T-cell (primary cell): Measurements from ENCODE around the gene DKK3. TPM values are rescaled to one million over a fixed set of nuclear protein-coding genes. Genes with fewer than 3 reads are reported as not detected.
A peak's percentile ranks its signal among the peaks of the same experiment; 100 is the strongest.

Experiments
- ATAC-seq, 4 experiments: fragments of 200-7000 bp in 3 of 4; fragments of 150-1000 bp in 1 of 4; cut with Tn5 transposase; replicated peaks in 1 of 4; 1 replicate in 3 of 4; 2 replicates in 1 of 4; pipeline ENCODE4 v1.10.0; 2021; ENCODE audit warnings: moderate library complexity in 3 of 4, mild to moderate bottlenecking in 2 of 4, moderate number of reproducible peaks in 1 of 4
- CTCF ChIA-PET, 2 donors: fragments of 300-600 bp; sonication (Branson Sonifier 250); formaldehyde crosslinking; loops; one replicate each; lab custom pipeline; 2022; ENCODE audit warnings: antibody characterized with exemption in 2 of 2; lab: Charles Lee
- POLR2A ChIA-PET, 2 donors: fragments of 300-600 bp; sonication (Branson Sonifier 250); formaldehyde crosslinking; loops; one replicate each; lab custom pipeline; 2022; ENCODE audit warnings: antibody characterized with exemption in 2 of 2; lab: Charles Lee
- DNase-seq, 35 experiments: peaks; one replicate each; pipeline versions ENCODE4 v3.0.0 to v3.0.0-alpha.2; 2013 to 2023
- H3K27ac ChIP-seq: one replicate; pipeline ENCODE4 v1.5.1; 2013; ENCODE audit warnings: low read length
- H3K27me3 ChIP-seq, 2 experiments: replicated peaks in 1 of 2; 1 replicate in 1 of 2; 2 replicates in 1 of 2; pipeline versions ENCODE4 v1.6.1 to v1.7.0; 2013; ENCODE audit warnings: low read length in 1 of 2, mixed read lengths in 1 of 2; ENCODE audit not compliant: control insufficient read depth in 2 of 2, insufficient read depth in 2 of 2; ENCODE audit errors: extremely low read depth in 1 of 2
- H3K36me3 ChIP-seq, 2 donors: 1 replicate in 1 of 2; 2 replicates in 1 of 2; pipeline versions ENCODE4 v1.6.1 to v1.7.0; 2013; ENCODE audit warnings: low read length in 1 of 2; ENCODE audit not compliant: control insufficient read depth in 2 of 2, insufficient read depth in 1 of 2; ENCODE audit errors: extremely low read depth in 1 of 2
- H3K4me1 ChIP-seq, 2 experiments: 1 replicate in 1 of 2; 2 replicates in 1 of 2; pipeline versions ENCODE4 v1.6.1 to v1.7.0; 2013; ENCODE audit warnings: low read length in 2 of 2, mixed read lengths in 1 of 2; ENCODE audit not compliant: insufficient read depth in 2 of 2, control insufficient read depth in 1 of 2; ENCODE audit errors: extremely low read depth in 1 of 2
- H3K4me3 ChIP-seq, 2 donors: 1 replicate in 1 of 2; 2 replicates in 1 of 2; pipeline versions ENCODE4 v1.5.1 to v1.7.0; 2013; ENCODE audit warnings: mild to moderate bottlenecking in 2 of 2, low read length in 1 of 2, moderate library complexity in 1 of 2; ENCODE audit not compliant: control insufficient read depth in 1 of 2; ENCODE audit errors: extremely low read depth in 1 of 2
- H3K9me3 ChIP-seq: 2 replicates; pipeline ENCODE4 v1.7.0; 2013
- H3K27ac Mint-ChIP-seq, 2 donors: one replicate each; pipeline ENCODE4 v1.8.0; 2020 to 2021; ENCODE audit warnings: mild to moderate bottlenecking in 2 of 2, mixed read lengths in 2 of 2
- H3K27me3 Mint-ChIP-seq, 2 donors: one replicate each; pipeline ENCODE4 v1.8.0; 2021 to 2022; ENCODE audit warnings: mixed read lengths in 2 of 2
- H3K36me3 Mint-ChIP-seq: one replicate; pipeline ENCODE4 v1.8.0; 2021; ENCODE audit warnings: mixed read lengths
- H3K4me1 Mint-ChIP-seq, 3 donors: one replicate each; pipeline ENCODE4 v1.8.0; 2020 to 2022; ENCODE audit warnings: mixed read lengths in 3 of 3, mild to moderate bottlenecking in 1 of 3
- H3K4me3 Mint-ChIP-seq, 3 donors: one replicate each; pipeline ENCODE4 v1.8.0; 2020 to 2022; ENCODE audit warnings: mild to moderate bottlenecking in 3 of 3, mixed read lengths in 3 of 3, moderate library complexity in 3 of 3
- H3K9me3 Mint-ChIP-seq, 3 donors: one replicate each; pipeline ENCODE4 v1.8.0; 2020 to 2022; ENCODE audit warnings: mixed read lengths in 3 of 3
- WGBS: methylation state at CpG from one replicate; pipeline ENCODE4 v1.1.5; 2013; ENCODE audit warnings: missing lambda C conversion rate; ENCODE audit not compliant: insufficient coverage; 5-methylcytosine and 5-hydroxymethylcytosine counted together
- total RNA-seq, 35 experiments: library from RNA in 6 of 35; stranded (reverse) in 6 of 35; fragments of 120-200 nt in 1 of 35; gene quantifications; one replicate each; pipeline versions ENCODE4 v1.2.1 to v1.2.4 and lab custom pipeline; 2013 to 2026

Gene DKK3
- total RNA-seq, 5 donors from 2014 or later (not counting 1 experiment from before 2014, with no cell fraction given) = 1.5 to 8.1 (median 2.7) TPM

DNA sequence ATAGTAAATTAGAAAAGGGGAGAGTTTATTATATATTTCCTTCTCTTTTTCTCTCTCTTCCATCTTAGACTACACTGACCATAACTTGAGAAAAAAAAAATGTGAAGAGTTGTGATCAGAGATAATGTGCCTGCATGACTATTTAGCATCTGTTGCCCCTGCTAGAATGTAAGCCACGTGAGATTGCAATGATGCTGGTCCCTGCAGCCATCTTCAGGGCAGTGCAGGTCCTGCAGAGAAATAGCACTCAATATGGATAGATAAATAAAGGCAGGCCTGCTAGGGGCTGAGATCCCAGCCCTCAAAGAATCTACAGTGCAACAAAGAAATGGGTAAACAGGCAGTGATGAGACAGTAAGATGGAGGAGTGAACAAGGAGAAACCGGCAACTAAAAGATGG is 7.8 kb upstream of the DKK3 start:
- CTCF ChIA-PET = interaction anchor here in 1 of 2 donors (0.6 kb wide), 1 partner anchor 56 kb away, joined by 4 read pairs; no protein-coding TSS in a partner anchor
- POLR2A ChIA-PET = no interaction called here
- Mint-ChIP-seq H3K4me3 (no peak overlapping the region), H3K4me1 (no peaks in the 10 kb centered on the region), H3K9me3 (no peaks in the 10 kb centered on the region), H3K36me3 (no peaks in the 10 kb centered on the region), H3K27ac (no peak overlapping the region), H3K27me3 (peaks cover 15 to 33% of the 10 kb centered on the region in 2 donors)
- Histone ChIP-seq H3K36me3 (no peaks in the 10 kb centered on the region), H3K9me3 (no peaks in the 10 kb centered on the region), H3K27me3 (peaks cover 4 to 10% of the 10 kb centered on the region in 2 experiments), H3K4me1 (no peaks in the 10 kb centered on the region), H3K27ac (no peak overlapping the region), H3K4me3 (no peak overlapping the region)
- DNase-seq = peak in 1 of 35 experiments; percentile 21
- 75% methylated on average over 2 of the region's 2 CpGs for WGBS
- ATAC-seq = no peak

- no peak for DNase-seq
- ChIA-PET CTCF (interaction anchor here in 1 of 2 donors (0.6 kb wide), 1 partner anchor 1163 kb away, joined by 4 read pairs; no protein-coding TSS in a partner anchor), POLR2A (no interaction called here)
- Histone ChIP-seq H3K4me3 (no peak overlapping the region), H3K27ac (no peak overlapping the region), H3K4me1 (no peaks in the 10 kb centered on the region), H3K36me3 (no peaks in the 10 kb centered on the region), H3K9me3 (no peaks in the 10 kb centered on the region), H3K27me3 (peaks cover 4 to 14% of the 10 kb centered on the region in 2 experiments)
- ATAC-seq = no peak
- H3K36me3 Mint-ChIP-seq = no peaks in the 10 kb centered on the region
- no peaks in the 10 kb centered on the region for H3K4me1 Mint-ChIP-seq
- no peaks in the 10 kb centered on the region for H3K9me3 Mint-ChIP-seq
- no peak overlapping the region for H3K4me3 Mint-ChIP-seq
- peaks cover 19 to 39% of the 10 kb centered on the region in 2 donors for H3K27me3 Mint-ChIP-seq
- H3K27ac Mint-ChIP-seq = no peak overlapping the region
Measured at GRCh38 chr11:12015486-12015885, 7.1 kb upstream of the DKK3 start.

DNA sequence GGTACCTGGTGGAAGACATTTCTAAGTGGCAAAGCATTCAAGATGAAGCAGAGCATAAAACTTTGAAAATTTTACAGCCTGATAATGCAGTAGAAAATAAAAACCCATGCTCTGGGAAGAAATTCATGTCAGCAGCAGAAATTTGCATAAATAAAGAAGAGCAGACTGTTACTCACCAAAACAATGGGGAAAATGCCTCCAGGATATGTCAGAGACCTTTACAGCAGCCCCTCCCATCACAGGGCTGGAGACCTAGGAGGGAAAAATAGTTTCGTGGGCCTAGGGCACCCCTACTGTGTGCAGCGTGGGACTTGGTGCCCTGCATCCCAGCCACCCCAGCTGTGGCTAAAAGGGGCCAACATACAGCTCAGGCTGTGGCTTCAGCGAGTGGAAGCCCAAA is 5.4 kb upstream of the DKK3 start:
- WGBS = 70% methylated on average over 3 of the region's 3 CpGs

GRCh38 chr11:12009617-12010321 is 1.3 kb upstream of the DKK3 start:
- H3K4me1 ChIP-seq = peaks cover 0 to 21% of the 10 kb centered on the region in 2 experiments
- 60% methylated on average over 10 of the region's 15 CpGs for WGBS
- no peak for DNase-seq
- no peaks in the 10 kb centered on the region for H3K9me3 ChIP-seq
- Mint-ChIP-seq H3K27me3 (peaks cover 57 to 77% of the 10 kb centered on the region in 2 donors), H3K27ac (no peak overlapping the region), H3K4me1 (peaks cover 5 to 18% (median 17%) of the 10 kb centered on the region in 3 donors), H3K36me3 (no peaks in the 10 kb centered on the region), H3K9me3 (no peaks in the 10 kb centered on the region), H3K4me3 (peak overlapping the region; percentile 65 to 81 (median 66))
- ChIA-PET CTCF (no interaction called here), POLR2A (no interaction called here)
- no peak for ATAC-seq
- no peak overlapping the region for H3K27ac ChIP-seq
- no peak overlapping the region for H3K4me3 ChIP-seq
- no peaks in the 10 kb centered on the region for H3K36me3 ChIP-seq
- peaks cover 4 to 48% of the 10 kb centered on the region in 2 experiments for H3K27me3 ChIP-seq

More for the DNA sequence above, 5.4 kb upstream of the DKK3 start:
- H3K27me3 ChIP-seq = peaks cover 4 to 22% of the 10 kb centered on the region in 2 experiments
- H3K4me1 Mint-ChIP-seq = peaks cover 5 to 7% (median 6%) of the 10 kb centered on the region in 3 donors
- no peak overlapping the region for H3K27ac Mint-ChIP-seq
- H3K27ac ChIP-seq = no peak overlapping the region
- peaks cover 28 to 52% of the 10 kb centered on the region in 2 donors for H3K27me3 Mint-ChIP-seq
- ATAC-seq (no peak), DNase-seq (no peak)
- H3K9me3 ChIP-seq = no peaks in the 10 kb centered on the region
- CTCF ChIA-PET = no interaction called here
- no peak overlapping the region for H3K4me3 ChIP-seq
- no peaks in the 10 kb centered on the region for H3K9me3 Mint-ChIP-seq
- H3K4me1 ChIP-seq = peaks cover 0 to 6% of the 10 kb centered on the region in 2 experiments
- no peaks in the 10 kb centered on the region for H3K36me3 ChIP-seq
- POLR2A ChIA-PET = no interaction called here
- H3K36me3 Mint-ChIP-seq = no peaks in the 10 kb centered on the region
- no peak overlapping the region for H3K4me3 Mint-ChIP-seq

DNA sequence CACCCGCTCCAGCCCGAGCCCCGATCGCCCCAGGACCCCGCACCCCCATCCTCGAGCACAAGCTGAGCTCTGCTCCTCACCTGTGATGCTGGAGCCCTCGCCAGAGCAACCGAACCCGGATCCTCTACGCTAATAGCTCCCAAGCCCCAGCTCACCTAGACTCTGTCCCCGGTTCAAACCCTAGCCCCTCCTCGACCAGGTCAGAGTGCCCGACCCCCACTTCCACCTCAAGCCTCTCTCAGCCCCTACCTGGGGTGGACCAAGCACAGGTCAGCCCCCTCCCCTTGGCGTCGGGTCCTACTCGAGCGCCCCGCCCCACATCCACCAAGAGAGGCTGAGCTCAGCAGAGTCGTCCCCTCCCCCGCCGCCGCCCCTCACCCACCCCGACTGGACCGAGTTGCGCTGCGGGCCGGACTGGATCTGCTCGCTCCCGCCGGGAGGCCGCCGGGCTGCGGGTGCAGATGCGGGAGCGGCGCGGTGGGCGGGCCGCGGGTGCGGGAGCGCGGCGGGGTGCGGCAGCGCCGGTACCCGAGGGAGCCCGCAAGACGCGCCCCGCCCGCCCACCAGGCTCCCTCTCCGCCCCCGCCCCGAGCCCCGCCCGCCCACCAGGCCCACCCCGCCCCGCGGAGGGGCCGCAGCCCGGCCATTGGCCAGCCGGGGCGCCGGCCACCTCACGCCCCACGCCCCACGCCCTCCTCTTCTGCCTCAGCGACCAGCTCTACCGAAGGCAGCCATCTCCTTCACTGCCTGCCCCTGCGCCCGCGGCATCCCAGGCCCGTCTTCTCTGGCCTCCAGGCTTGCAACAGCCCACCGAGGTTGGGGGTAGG is 577 bp upstream of the DKK3 start:
- Mint-ChIP-seq H3K36me3 (no peaks in the 10 kb centered on the region), H3K4me3 (peak overlapping the region; percentile 66 to 81 (median 68)), H3K27ac (no peak overlapping the region), H3K4me1 (peaks cover 5 to 18% (median 17%) of the 10 kb centered on the region in 3 donors), H3K27me3 (peaks cover 59 to 77% of the 10 kb centered on the region in 2 donors), H3K9me3 (no peaks in the 10 kb centered on the region)
- Histone ChIP-seq H3K27me3 (peaks cover 9 to 46% of the 10 kb centered on the region in 2 experiments), H3K4me1 (peaks cover 0 to 21% of the 10 kb centered on the region in 2 experiments), H3K9me3 (no peaks in the 10 kb centered on the region), H3K36me3 (no peaks in the 10 kb centered on the region), H3K27ac (no peak overlapping the region), H3K4me3 (peak overlapping the region; percentile 32 to 58)
- POLR2A ChIA-PET = no interaction called here
- CTCF ChIA-PET = interaction anchor here in 1 of 2 donors (0.6 to 0.7 kb wide), 2 partner anchors 35 to 983 kb away, joined by 3 to 6 read pairs; no protein-coding TSS in a partner anchor
- 2% methylated on average over 42 of the region's 76 CpGs for WGBS
- DNase-seq = peak in 3 of 35 experiments; percentile 1 to 16 (median 7)
- ATAC-seq = peak; percentile 39 to 57 (median 46)

GRCh38 chr11:12007230-12007593 is 1.2 kb downstream of the DKK3 start:
- WGBS = 86% methylated on average over 4 of the region's 5 CpGs
- H3K9me3 Mint-ChIP-seq = no peaks in the 10 kb centered on the region
- POLR2A ChIA-PET = no interaction called here

More at GRCh38 chr11:12007230-12007593, 1.2 kb downstream of the DKK3 start:
- Histone ChIP-seq H3K9me3 (no peaks in the 10 kb centered on the region), H3K27me3 (peaks cover 9 to 46% of the 10 kb centered on the region in 2 experiments), H3K4me3 (no peak overlapping the region), H3K36me3 (no peaks in the 10 kb centered on the region), H3K4me1 (peaks cover 0 to 21% of the 10 kb centered on the region in 2 experiments), H3K27ac (no peak overlapping the region)
- H3K36me3 Mint-ChIP-seq = no peaks in the 10 kb centered on the region
- peaks cover 5 to 18% (median 17%) of the 10 kb centered on the region in 3 donors for H3K4me1 Mint-ChIP-seq
- peaks cover 74 to 76% of the 10 kb centered on the region in 2 donors for H3K27me3 Mint-ChIP-seq
- H3K4me3 Mint-ChIP-seq = peak overlapping the region in 2 of 3 donors; percentile 49 to 81
- no peak overlapping the region for H3K27ac Mint-ChIP-seq
- ATAC-seq = no peak
- CTCF ChIA-PET = interaction anchor here (0.6 kb wide), 2 partner anchors 22 to 271 kb away, joined by 3 read pairs; no protein-coding TSS in a partner anchor
- no peak for DNase-seq
